GM12878 (cell line): ENCODE measurements around the gene CCNY. TPM values are rescaled to one million over a fixed set of nuclear protein-coding genes. Genes with fewer than 3 reads are reported as not detected.
A peak's percentile ranks its signal among the peaks of the same experiment; 100 is the strongest.

ENCODE experiments used
- ATAC-seq: fragments of 200-7000 bp; cut with Tn5 transposase; 3 replicates; pipeline ENCODE4 v1.9.1; 2020; ENCODE audit warnings: mild to moderate bottlenecking, moderate library complexity
- BruUV-seq: library from RNA; stranded (reverse); fragments of 400-500 nt; replicated peaks from 2 replicates; lab custom pipeline; 2021; lab: Mats Ljungman, UMichigan
- CTCF ChIA-PET: fragments of 300-600 bp; sonication (Branson Sonifier 250); formaldehyde crosslinking; extraction: SDS; loops from one replicate; lab custom pipeline; 2021; ENCODE audit warnings: inconsistent platforms; lab: Yijun Ruan, JAX
- POLR2A ChIA-PET: fragments of 350-600 bp; formaldehyde crosslinking; extraction: SDS; loops from one replicate; lab custom pipeline; 2021; ENCODE audit warnings: inconsistent platforms; lab: Charles Lee
- RAD21 ChIA-PET: fragments of 300-600 bp; sonication (Branson Sonifier 250); formaldehyde crosslinking; loops from one replicate; lab custom pipeline; 2023; ENCODE audit warnings: antibody characterized with exemption; ENCODE audit not compliant: unreplicated experiment; lab: Charles Lee
- SMC1A ChIA-PET: fragments of 300-600 bp; sonication (Branson Sonifier 250); formaldehyde crosslinking; loops from one replicate; lab custom pipeline; 2023; ENCODE audit not compliant: unreplicated experiment, uncharacterized antibody; lab: Charles Lee
- DNase-seq: peaks from one replicate; pipeline ENCODE4 v3.0.0-alpha.2; 2011; ENCODE audit warnings: low read depth, low spot score
- FAIRE-seq: peaks from 3 replicates; lab custom pipeline; 2011; peaks lifted over from hg19 to GRCh38; lab: Jason Lieb, UNC
- H2AFZ ChIP-seq: 2 replicates; pipeline ENCODE4 v1.6.0; 2011; ENCODE audit warnings: low read depth, low read length, control low read depth; ENCODE audit not compliant: control insufficient read depth
- H3K27ac ChIP-seq: 2 replicates; pipeline ENCODE4 v1.5.1; 2011; ENCODE audit warnings: control low read depth; ENCODE audit not compliant: control insufficient read depth, insufficient read depth
- H3K27me3 ChIP-seq, 2 experiments: replicated peaks in 1 of 2; 2 replicates each; pipeline versions ENCODE4 v1.6.0 to v1.6.1; 2011; ENCODE audit warnings: low read length in 1 of 2; ENCODE audit not compliant: control insufficient read depth in 2 of 2, insufficient read depth in 2 of 2
- H3K36me3 ChIP-seq, 2 experiments: 2 replicates each; pipeline ENCODE4 v1.5.1; 2011; ENCODE audit warnings: low read length in 1 of 2; ENCODE audit not compliant: control insufficient read depth in 2 of 2, insufficient read depth in 2 of 2
- H3K4me1 ChIP-seq: 2 replicates; pipeline ENCODE4 v1.6.1; 2011; ENCODE audit warnings: mild to moderate bottlenecking, low read length, moderate library complexity, mixed read lengths; ENCODE audit not compliant: control insufficient read depth, insufficient read depth
- H3K4me2 ChIP-seq: 2 replicates; pipeline ENCODE4 v1.6.0; 2011; ENCODE audit warnings: control low read depth; ENCODE audit not compliant: control insufficient read depth, insufficient read depth
- H3K4me3 ChIP-seq: fragments of 200-600 bp; sonication (generic); 2 replicates; pipeline ENCODE4 v1.5.1; 2016
- H3K79me2 ChIP-seq: 2 replicates; pipeline ENCODE4 v1.6.0; 2011; ENCODE audit warnings: low read length; ENCODE audit not compliant: control insufficient read depth, insufficient read depth
- H3K9ac ChIP-seq: 2 replicates; pipeline ENCODE4 v1.8.0; 2011; ENCODE audit warnings: low read length, control low read depth, mixed read lengths; ENCODE audit not compliant: control insufficient read depth, insufficient read depth
- H3K9me3 ChIP-seq: replicated peaks from 3 replicates; pipeline ENCODE4 v1.5.1; 2011; ENCODE audit warnings: mild to moderate bottlenecking, low read length; ENCODE audit not compliant: control insufficient read depth, insufficient read depth
- H4K20me1 ChIP-seq: 2 replicates; pipeline ENCODE4 v1.6.0; 2011; ENCODE audit not compliant: control insufficient read depth, insufficient read depth
- EGR1 ChIP-seq, 2 experiments: IDR thresholded peaks; 1 replicate in 1 of 2; 2 replicates in 1 of 2; pipeline ENCODE4 v1.6.1; 2011 to 2012; ENCODE audit warnings: low read depth in 2 of 2, low read length in 2 of 2, borderline replicate concordance in 1 of 2, mild to moderate bottlenecking in 1 of 2, moderate library complexity in 1 of 2
- HCFC1 ChIP-seq: fragments of 150-350 bp; IDR thresholded peaks from 2 replicates; pipeline ENCODE4 v1.6.1; 2014; ENCODE audit warnings: low read length
- IKZF2 ChIP-seq, 2 experiments: fragments of 450-650 bp; IDR thresholded peaks; 2 replicates each; pipeline ENCODE4 v1.6.1; 2017; ENCODE audit warnings: mild to moderate bottlenecking in 2 of 2, moderate library complexity in 2 of 2
- JUNB ChIP-seq: IDR thresholded peaks from 2 replicates; pipeline ENCODE4 v1.6.1; 2016; ENCODE audit warnings: antibody characterized with exemption, mild to moderate bottlenecking
- MEF2A ChIP-seq: IDR thresholded peaks from 2 replicates; pipeline ENCODE4 v1.6.1; 2011; ENCODE audit warnings: low read depth, mild to moderate bottlenecking, low read length, moderate library complexity; ENCODE audit not compliant: insufficient read depth
- RAD21 ChIP-seq: IDR thresholded peaks from 2 replicates; pipeline ENCODE4 v1.6.1; 2011; ENCODE audit warnings: mild to moderate bottlenecking, low read depth, low read length, moderate library complexity; ENCODE audit not compliant: insufficient read depth
- RUNX3 ChIP-seq: IDR thresholded peaks from 2 replicates; pipeline ENCODE4 v1.6.1; 2012; ENCODE audit warnings: low read length, inconsistent platforms
- WGBS: methylation state at CpG from one replicate; pipeline ENCODE4 v1.1.6; 2016; ENCODE audit warnings: low lambda C conversion rate; ENCODE audit not compliant: insufficient replicate concordance, insufficient coverage; ENCODE audit errors: missing lambda C conversion rate; 5-methylcytosine and 5-hydroxymethylcytosine counted together
- in situ Hi-C: fragments of 300-500 bp; cut with MboI; formaldehyde crosslinking; loops from 9 replicates; pipeline ENCODE4 v1.14.3; 2018; ENCODE audit warnings: mixed read lengths
- intact Hi-C: fragments of 100-400 bp; cut with micrococcal nuclease; formaldehyde crosslinking; loops from one replicate; pipeline ENCODE4 v1.14.2; 2022; ENCODE audit not compliant: unreplicated experiment
- polyA plus RNA-seq, 11 experiments: library from polyadenylated mRNA; depleted of rRNA in 4 of 11; unstranded in 6 of 11; stranded (reverse) in 5 of 11; fragments of >200 nt; fragmentation: Nextera tagmentation in 4 of 11; fragmentation: Illumina TruSeq in 1 of 11; extraction: Ambion mirVana in 4 of 11; extraction: Trizol in 1 of 11; gene quantifications; 1 replicate in 1 of 11; 2 replicates in 10 of 11; pipeline versions ENCODE4 v1.2.1 to v1.2.3, GENCODE V29; 2011 to 2016; ENCODE audit warnings: inconsistent platforms in 2 of 11, missing spikeins in 2 of 11, low read depth in 1 of 11
- total RNA-seq, 4 experiments: library from RNA; depleted of rRNA in 3 of 4; stranded (reverse); fragments of >200 nt in 3 of 4; fragmentation: Illumina TruSeq in 1 of 4; extraction: Trizol in 1 of 4; gene quantifications; 2 replicates each; pipeline versions ENCODE4 v1.2.1 to v1.2.3, GENCODE V29; 2013 to 2021
- TF ChIP-seq, protein P1 (sequence below): IDR thresholded peaks from 2 replicates; pipeline ENCODE4 v1.6.1; 2012; ENCODE audit warnings: low read depth, low read length, improper control_type of control experiment
- TF ChIP-seq, protein P2 (sequence below): IDR thresholded peaks from 2 replicates; pipeline ENCODE4 v1.6.1; 2012; ENCODE audit warnings: low read length, inconsistent platforms

Gene CCNY
- total and polyA plus RNA-seq, 10 of the 15 experiments (the other 5 are each of a cell fraction or from before 2014, with no cell fraction given): 3.6 to 50.0 (median 26.1) TPM

DNA sequence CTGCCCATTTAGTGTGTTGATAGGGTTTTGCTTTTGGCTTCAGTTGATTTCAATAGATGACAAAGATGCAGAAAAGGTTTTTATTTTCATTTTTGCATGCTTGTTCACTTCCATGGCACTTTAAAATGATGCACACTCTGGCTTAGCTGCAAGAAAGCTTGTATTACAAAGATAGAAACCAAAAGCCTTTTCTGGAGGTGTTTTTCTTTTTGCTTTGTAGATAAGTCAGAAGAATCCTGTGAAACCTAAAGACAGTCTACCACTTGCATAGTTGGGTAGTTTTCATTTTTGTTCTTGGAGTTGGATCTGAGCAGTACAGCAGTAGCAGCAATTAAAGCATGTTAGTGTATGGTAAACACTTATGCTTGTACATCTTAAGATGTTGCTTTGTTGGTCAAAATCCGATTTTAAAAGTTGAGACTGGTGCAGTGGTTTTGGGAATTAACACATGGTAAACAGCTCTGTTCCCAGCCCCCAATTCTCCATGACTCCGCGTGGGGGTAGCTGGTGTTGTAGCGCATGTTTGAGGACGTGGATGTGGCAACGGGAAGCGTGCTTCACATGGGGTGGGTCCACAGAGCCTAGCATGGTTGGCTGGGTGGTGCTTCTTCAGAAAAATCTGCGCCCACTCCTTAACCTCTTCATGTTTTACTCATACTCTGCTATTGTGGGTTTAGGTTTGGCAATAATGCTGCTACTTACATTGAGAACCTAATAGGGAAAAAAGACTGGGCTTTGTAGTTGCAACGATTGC, 19.8 kb downstream of the CCNY start:
- 0 out of 2 replicates have a peak overlapping the region, but pooled peaks have one; percentile 22 for H3K27ac ChIP-seq
- H3K36me3 ChIP-seq: no peaks in the 10 kb centered on the region
- 0 out of 2 replicates have a peak, but pooled peaks have one; percentile 14 for TF ChIP-seq MEF2A
- TF ChIP-seq, protein P1, sequence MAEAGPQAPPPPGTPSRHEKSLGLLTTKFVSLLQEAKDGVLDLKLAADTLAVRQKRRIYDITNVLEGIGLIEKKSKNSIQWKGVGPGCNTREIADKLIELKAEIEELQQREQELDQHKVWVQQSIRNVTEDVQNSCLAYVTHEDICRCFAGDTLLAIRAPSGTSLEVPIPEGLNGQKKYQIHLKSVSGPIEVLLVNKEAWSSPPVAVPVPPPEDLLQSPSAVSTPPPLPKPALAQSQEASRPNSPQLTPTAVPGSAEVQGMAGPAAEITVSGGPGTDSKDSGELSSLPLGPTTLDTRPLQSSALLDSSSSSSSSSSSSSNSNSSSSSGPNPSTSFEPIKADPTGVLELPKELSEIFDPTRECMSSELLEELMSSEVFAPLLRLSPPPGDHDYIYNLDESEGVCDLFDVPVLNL: no peak
- peak; percentile 50 for TF ChIP-seq JUNB
- TF ChIP-seq RAD21: 0 out of 2 replicates have a peak, but pooled peaks have one; percentile 4
- TF ChIP-seq EGR1 (IDR thresholded peaks at IDR 0.05; ENCODE audit: borderline replicate concordance in 1 of 2, low read depth in 2 of 2, low read length in 2 of 2): 0 out of 3 replicates have a peak, but pooled peaks of 1 of the 2 experiments have one; percentile 20
- peak in 1 of 2 experiments; percentile 19; a peak in 1 of 4 replicates for TF ChIP-seq IKZF2 (IDR thresholded peaks at IDR 0.05)
- TF ChIP-seq, protein P2, sequence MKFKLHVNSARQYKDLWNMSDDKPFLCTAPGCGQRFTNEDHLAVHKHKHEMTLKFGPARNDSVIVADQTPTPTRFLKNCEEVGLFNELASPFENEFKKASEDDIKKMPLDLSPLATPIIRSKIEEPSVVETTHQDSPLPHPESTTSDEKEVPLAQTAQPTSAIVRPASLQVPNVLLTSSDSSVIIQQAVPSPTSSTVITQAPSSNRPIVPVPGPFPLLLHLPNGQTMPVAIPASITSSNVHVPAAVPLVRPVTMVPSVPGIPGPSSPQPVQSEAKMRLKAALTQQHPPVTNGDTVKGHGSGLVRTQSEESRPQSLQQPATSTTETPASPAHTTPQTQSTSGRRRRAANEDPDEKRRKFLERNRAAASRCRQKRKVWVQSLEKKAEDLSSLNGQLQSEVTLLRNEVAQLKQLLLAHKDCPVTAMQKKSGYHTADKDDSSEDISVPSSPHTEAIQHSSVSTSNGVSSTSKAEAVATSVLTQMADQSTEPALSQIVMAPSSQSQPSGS: peak; percentile 12; the same call in 1 of the 2 replicates
- TF ChIP-seq RUNX3: peak; percentile 65
- no peak for TF ChIP-seq HCFC1
- TF ChIP-seq, all 136 proteins: peak for 7
- peak overlapping the region; percentile 8; the same call in 1 of the 2 replicates for H3K4me3 ChIP-seq
- H3K9ac ChIP-seq: no peak overlapping the region
- H3K9me3 ChIP-seq: no peaks in the 10 kb centered on the region; the same call in 2 of the 3 replicates
- H3K27me3 ChIP-seq: no peaks in the 10 kb centered on the region
- peaks cover 68% of the 10 kb centered on the region for H3K79me2 ChIP-seq
- no TSS peak for BruUV-seq
- RAD21 ChIA-PET: interaction anchor here (1.2 to 1.7 kb wide), 4 partner anchors 9 to 28 kb away, joined by 3 to 6 read pairs (median 4); no protein-coding TSS in a partner anchor
- POLR2A ChIA-PET: no interaction called here
- H2AFZ ChIP-seq: no peak overlapping the region
- H3K4me1 ChIP-seq: peaks cover 33% of the 10 kb centered on the region
- CTCF ChIA-PET: interaction anchor here (0.6 to 1.2 kb wide), 5 partner anchors 9 to 207 kb away, joined by 3 to 4 read pairs (median 3); no protein-coding TSS in a partner anchor
- intact Hi-C loops (loop anchor here (2.0 kb wide), 1 partner anchor 15 kb away; no protein-coding TSS in a partner anchor), in situ Hi-C loops (no loop called here)
- FAIRE-seq (peak; percentile 31), DNase-seq (peak; percentile 53), ATAC-seq (peak; percentile 60)
- SMC1A ChIA-PET: interaction anchor here (1.3 to 6.4 kb wide), 5 partner anchors 10 to 206 kb away, joined by 3 to 39 read pairs (median 7); no protein-coding TSS in a partner anchor
- peak overlapping the region; percentile 69 for H3K4me2 ChIP-seq
- WGBS: 36% methylated on average over 9 of the region's 9 CpGs
- H4K20me1 ChIP-seq: no peaks in the 10 kb centered on the region
